ENCODE results near the gene LPIN1. TPM values are rescaled to one million over a fixed set of nuclear protein-coding genes. Genes with fewer than 3 reads are reported as not detected.
A peak's percentile ranks its signal among the peaks of the same experiment; 100 is the strongest.

LPIN1 gene
- total and polyA plus RNA-seq, 2 of the 13 experiments (the other 11 are each of a cell fraction or from before 2014, with no cell fraction given) = 9.7 to 19.4 TPM

DNA sequence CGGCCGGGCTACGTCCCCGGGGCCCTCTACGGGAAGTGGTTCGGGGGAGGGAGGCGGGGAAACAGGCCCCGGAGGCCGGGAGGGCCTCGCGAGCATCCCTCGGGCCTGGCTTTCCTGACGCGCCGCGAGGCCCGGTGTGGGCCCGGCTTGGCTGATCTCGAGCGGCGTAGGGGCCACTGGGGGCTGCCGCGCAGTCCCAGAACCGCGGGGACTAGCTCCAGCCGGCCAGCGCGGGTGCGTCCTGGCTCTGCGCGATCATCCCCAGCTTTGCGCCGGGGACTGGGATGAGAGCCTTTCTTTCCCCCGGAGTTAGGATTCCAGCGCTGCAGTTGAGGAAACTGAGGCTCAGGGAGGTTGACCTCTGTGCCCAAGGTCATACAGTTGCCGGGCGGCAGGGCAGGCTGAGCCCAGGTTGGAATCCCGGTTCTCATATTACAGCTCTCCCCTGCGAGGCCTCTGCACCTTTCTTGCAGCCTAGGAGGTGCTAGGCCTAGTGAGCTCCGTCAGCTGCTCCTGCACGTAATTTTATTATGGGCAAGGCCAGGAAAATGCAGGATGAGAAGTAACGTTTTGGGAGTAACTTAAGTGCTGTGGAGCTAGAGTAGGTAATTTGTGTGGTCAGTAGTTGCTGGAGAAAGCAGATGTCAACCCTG, 501 bp downstream of the LPIN1 start (continued):
- TF ChIP-seq, protein P1, sequence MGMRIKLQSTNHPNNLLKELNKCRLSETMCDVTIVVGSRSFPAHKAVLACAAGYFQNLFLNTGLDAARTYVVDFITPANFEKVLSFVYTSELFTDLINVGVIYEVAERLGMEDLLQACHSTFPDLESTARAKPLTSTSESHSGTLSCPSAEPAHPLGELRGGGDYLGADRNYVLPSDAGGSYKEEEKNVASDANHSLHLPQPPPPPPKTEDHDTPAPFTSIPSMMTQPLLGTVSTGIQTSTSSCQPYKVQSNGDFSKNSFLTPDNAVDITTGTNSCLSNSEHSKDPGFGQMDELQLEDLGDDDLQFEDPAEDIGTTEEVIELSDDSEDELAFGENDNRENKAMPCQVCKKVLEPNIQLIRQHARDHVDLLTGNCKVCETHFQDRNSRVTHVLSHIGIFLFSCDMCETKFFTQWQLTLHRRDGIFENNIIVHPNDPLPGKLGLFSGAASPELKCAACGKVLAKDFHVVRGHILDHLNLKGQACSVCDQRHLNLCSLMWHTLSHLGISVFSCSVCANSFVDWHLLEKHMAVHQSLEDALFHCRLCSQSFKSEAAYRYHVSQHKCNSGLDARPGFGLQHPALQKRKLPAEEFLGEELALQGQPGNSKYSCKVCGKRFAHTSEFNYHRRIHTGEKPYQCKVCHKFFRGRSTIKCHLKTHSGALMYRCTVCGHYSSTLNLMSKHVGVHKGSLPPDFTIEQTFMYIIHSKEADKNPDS (CRISPR knock-in tag; IDR thresholded peaks at IDR 0.05) = peak; percentile 56; the same call in 1 of the 2 replicates
- TF ChIP-seq, protein P2, sequence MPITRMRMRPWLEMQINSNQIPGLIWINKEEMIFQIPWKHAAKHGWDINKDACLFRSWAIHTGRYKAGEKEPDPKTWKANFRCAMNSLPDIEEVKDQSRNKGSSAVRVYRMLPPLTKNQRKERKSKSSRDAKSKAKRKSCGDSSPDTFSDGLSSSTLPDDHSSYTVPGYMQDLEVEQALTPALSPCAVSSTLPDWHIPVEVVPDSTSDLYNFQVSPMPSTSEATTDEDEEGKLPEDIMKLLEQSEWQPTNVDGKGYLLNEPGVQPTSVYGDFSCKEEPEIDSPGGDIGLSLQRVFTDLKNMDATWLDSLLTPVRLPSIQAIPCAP (CRISPR knock-in tag; IDR thresholded peaks at IDR 0.05; ENCODE audit: low read depth) = no peak
- TF ChIP-seq ZNF205 (CRISPR knock-in tag; IDR thresholded peaks at IDR 0.05) (0 out of 2 replicates have a peak, but pooled peaks have one; percentile 37), ZNF749 (CRISPR knock-in tag; IDR thresholded peaks at IDR 0.05; ENCODE audit: borderline replicate concordance) (no peak; the same call in 1 of the 2 replicates), HCFC1 (IDR thresholded peaks at IDR 0.05; ENCODE audit: low read depth, low read length) (no peak), ZNF383 (CRISPR knock-in tag; IDR thresholded peaks at IDR 0.05; ENCODE audit: borderline replicate concordance) (no peak), ZNF879 (CRISPR knock-in tag; IDR thresholded peaks at IDR 0.05) (no peak), MIER2 (CRISPR knock-in tag; IDR thresholded peaks at IDR 0.05) (0 out of 2 replicates have a peak, but pooled peaks have one; percentile 8), HNRNPK (IDR thresholded peaks at IDR 0.05; ENCODE audit: low read depth, low read length, poor library complexity, severe bottlenecking) (no peak), ZNF263 (CRISPR knock-in tag; IDR thresholded peaks at IDR 0.05) (no peak; the same call in 1 of the 2 replicates), RXRB (CRISPR knock-in tag; IDR thresholded peaks at IDR 0.05; ENCODE audit: borderline replicate concordance) (peak; percentile 30; the same call in 1 of the 2 replicates), SP140L (CRISPR knock-in tag; IDR thresholded peaks at IDR 0.05; ENCODE audit: borderline replicate concordance) (no peak)
- TF ChIP-seq, protein P3, sequence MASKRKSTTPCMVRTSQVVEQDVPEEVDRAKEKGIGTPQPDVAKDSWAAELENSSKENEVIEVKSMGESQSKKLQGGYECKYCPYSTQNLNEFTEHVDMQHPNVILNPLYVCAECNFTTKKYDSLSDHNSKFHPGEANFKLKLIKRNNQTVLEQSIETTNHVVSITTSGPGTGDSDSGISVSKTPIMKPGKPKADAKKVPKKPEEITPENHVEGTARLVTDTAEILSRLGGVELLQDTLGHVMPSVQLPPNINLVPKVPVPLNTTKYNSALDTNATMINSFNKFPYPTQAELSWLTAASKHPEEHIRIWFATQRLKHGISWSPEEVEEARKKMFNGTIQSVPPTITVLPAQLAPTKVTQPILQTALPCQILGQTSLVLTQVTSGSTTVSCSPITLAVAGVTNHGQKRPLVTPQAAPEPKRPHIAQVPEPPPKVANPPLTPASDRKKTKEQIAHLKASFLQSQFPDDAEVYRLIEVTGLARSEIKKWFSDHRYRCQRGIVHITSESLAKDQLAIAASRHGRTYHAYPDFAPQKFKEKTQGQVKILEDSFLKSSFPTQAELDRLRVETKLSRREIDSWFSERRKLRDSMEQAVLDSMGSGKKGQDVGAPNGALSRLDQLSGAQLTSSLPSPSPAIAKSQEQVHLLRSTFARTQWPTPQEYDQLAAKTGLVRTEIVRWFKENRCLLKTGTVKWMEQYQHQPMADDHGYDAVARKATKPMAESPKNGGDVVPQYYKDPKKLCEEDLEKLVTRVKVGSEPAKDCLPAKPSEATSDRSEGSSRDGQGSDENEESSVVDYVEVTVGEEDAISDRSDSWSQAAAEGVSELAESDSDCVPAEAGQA (IDR thresholded peaks at IDR 0.05; ENCODE audit: low read depth) = no peak
- TF ChIP-seq, protein P3 (CRISPR knock-in tag; IDR thresholded peaks at IDR 0.05; ENCODE audit: borderline replicate concordance) = no peak
